Hepatocyte (in vitro differentiated cells): ENCODE measurements around the gene TXNRD1. TPM values are rescaled to one million over a fixed set of nuclear protein-coding genes. Genes with fewer than 3 reads are reported as not detected.

ENCODE experiments used
- DNase-seq: peaks from one replicate; pipeline ENCODE4 v3.0.0-alpha.2; 2016; ENCODE audit warnings: low spot score
- H2AFZ ChIP-seq: fragments of 200-600 bp; sonication (generic); 2 replicates; pipeline ENCODE4 v1.6.0; 2016; ENCODE audit warnings: antibody characterized with exemption, mild to moderate bottlenecking
- H3K27ac ChIP-seq: fragments of 200-600 bp; sonication (generic); 2 replicates; pipeline ENCODE4 v1.5.1; 2016; ENCODE audit warnings: mild to moderate bottlenecking
- H3K27me3 ChIP-seq: fragments of 200-600 bp; sonication (generic); 2 replicates; pipeline ENCODE4 v1.6.1; 2016
- H3K36me3 ChIP-seq: fragments of 200-600 bp; sonication (generic); replicated peaks from 2 replicates; pipeline ENCODE4 v1.5.1; 2016; ENCODE audit warnings: low read depth; ENCODE audit not compliant: insufficient read depth
- H3K4me1 ChIP-seq: fragments of 200-600 bp; sonication (generic); 2 replicates; pipeline ENCODE4 v1.5.1; 2016; ENCODE audit warnings: mild to moderate bottlenecking, moderate library complexity; ENCODE audit not compliant: insufficient read depth
- H3K4me2 ChIP-seq: fragments of 200-600 bp; sonication (generic); 2 replicates; pipeline ENCODE4 v1.6.0; 2016
- H3K4me3 ChIP-seq: fragments of 200-600 bp; sonication (generic); 2 replicates; pipeline ENCODE4 v1.5.1; 2016; ENCODE audit warnings: mild to moderate bottlenecking
- H3K79me2 ChIP-seq: fragments of 200-600 bp; sonication (generic); 2 replicates; pipeline ENCODE4 v1.6.0; 2017; ENCODE audit warnings: mild to moderate bottlenecking
- H3K9me2 ChIP-seq: fragments of 200-600 bp; sonication (generic); replicated peaks from 2 replicates; pipeline ENCODE4 v1.6.0; 2017; ENCODE audit warnings: mild to moderate bottlenecking; ENCODE audit not compliant: insufficient read depth
- H3K9me3 ChIP-seq: fragments of 200-600 bp; sonication (generic); 2 replicates; pipeline ENCODE4 v1.5.1; 2016; ENCODE audit warnings: low read depth, mild to moderate bottlenecking
- H4K20me1 ChIP-seq: fragments of 200-600 bp; sonication (generic); 2 replicates; pipeline ENCODE4 v1.6.0; 2016; ENCODE audit warnings: mild to moderate bottlenecking; ENCODE audit not compliant: insufficient read depth, poor library complexity, severe bottlenecking
- CTCF ChIP-seq: fragments of 200-600 bp; sonication (generic); IDR thresholded peaks from 2 replicates; pipeline ENCODE4 v1.5.1; 2016; ENCODE audit warnings: antibody characterized with exemption, mild to moderate bottlenecking; ENCODE audit not compliant: poor library complexity
- EZH2 ChIP-seq: fragments of 200-600 bp; sonication (generic); IDR thresholded peaks from 2 replicates; pipeline ENCODE4 v1.6.1; 2016; ENCODE audit warnings: antibody characterized with exemption, mild to moderate bottlenecking, borderline replicate concordance
- EZH2phosphoT487 ChIP-seq: fragments of 200-600 bp; sonication (generic); IDR thresholded peaks from one replicate; pipeline ENCODE4 v1.6.1; 2018; ENCODE audit warnings: antibody characterized with exemption, mild to moderate bottlenecking, low read depth, moderate library complexity; ENCODE audit not compliant: unreplicated experiment, severe bottlenecking
- WGBS: methylation state at CpG from one replicate; pipeline ENCODE4 v1.1.6; 2016; ENCODE audit warnings: low lambda C conversion rate; ENCODE audit errors: missing lambda C conversion rate; 5-methylcytosine and 5-hydroxymethylcytosine counted together
- polyA plus RNA-seq: library from polyadenylated mRNA; unstranded; fragments of >200 nt; fragmentation: Nextera tagmentation; extraction: Ambion mirVana; gene quantifications from 2 replicates; pipeline ENCODE4 v1.2.1, GENCODE V29; 2016
- total RNA-seq: library from RNA; depleted of rRNA; stranded (reverse); fragments of >200 nt; gene quantifications from 2 replicates; pipeline ENCODE4 v1.2.3, GENCODE V29; 2014

The TXNRD1 gene
- total and polyA plus RNA-seq, 2 experiments from 2014 or later: 49.8 to 113 TPM

GRCh38 chr12:104187446-104188155, 28.0 kb upstream of the TXNRD1 start:
- Histone ChIP-seq H3K79me2 (no peaks in the 10 kb centered on the region), H3K4me2 (no peak overlapping the region), H3K27ac (no peak overlapping the region), H3K9me2 (no peaks in the 10 kb centered on the region), H3K36me3 (no peaks in the 10 kb centered on the region), H3K4me3 (no peak overlapping the region), H3K4me1 (no peaks in the 10 kb centered on the region), H3K9me3 (no peaks in the 10 kb centered on the region), H2AFZ (no peak overlapping the region), H4K20me1 (no peaks in the 10 kb centered on the region), H3K27me3 (no peaks in the 10 kb centered on the region)
- no peak for DNase-seq
- 92% methylated on average over 18 of the region's 18 CpGs for WGBS
- no peak for TF ChIP-seq CTCF
- no peak for TF ChIP-seq EZH2
- TF ChIP-seq EZH2phosphoT487: no peak

GRCh38 chr12:104188534-104188933, 27.0 kb upstream of the TXNRD1 start:
- Histone ChIP-seq H3K27ac (no peak overlapping the region), H3K79me2 (no peaks in the 10 kb centered on the region), H2AFZ (no peak overlapping the region), H4K20me1 (no peaks in the 10 kb centered on the region), H3K9me2 (no peaks in the 10 kb centered on the region), H3K9me3 (no peaks in the 10 kb centered on the region), H3K4me1 (no peaks in the 10 kb centered on the region), H3K27me3 (no peaks in the 10 kb centered on the region), H3K4me3 (no peak overlapping the region), H3K36me3 (no peaks in the 10 kb centered on the region), H3K4me2 (no peak overlapping the region)
- no peak for DNase-seq
- WGBS: 97% methylated on average over 3 of the region's 3 CpGs
- TF ChIP-seq EZH2 (no peak), CTCF (no peak), EZH2phosphoT487 (no peak)

GRCh38 chr12:104189915-104190555, 25.5 kb upstream of the TXNRD1 start:
- no peaks in the 10 kb centered on the region for H3K9me2 ChIP-seq
- no peaks in the 10 kb centered on the region for H3K79me2 ChIP-seq
- no peaks in the 10 kb centered on the region for H3K9me3 ChIP-seq
- no peak overlapping the region for H2AFZ ChIP-seq
- no peak overlapping the region for H3K27ac ChIP-seq
- no peaks in the 10 kb centered on the region for H3K27me3 ChIP-seq
- no peaks in the 10 kb centered on the region for H4K20me1 ChIP-seq
- no peak overlapping the region for H3K4me2 ChIP-seq
- H3K36me3 ChIP-seq: no peaks in the 10 kb centered on the region
- H3K4me3 ChIP-seq: no peak overlapping the region
- no peak for TF ChIP-seq EZH2
- no peak for TF ChIP-seq CTCF
- no peak for TF ChIP-seq EZH2phosphoT487
- no peak for DNase-seq
- no peaks in the 10 kb centered on the region for H3K4me1 ChIP-seq
- 88% methylated on average over 2 of the region's 2 CpGs for WGBS
